Activated T-cell treated with anti-CD3 and anti-CD28 coated beads, Interleukin-2, amount 50 U/mL, for 48 hours (primary cell): ENCODE data around the gene HSD11B1L.
A peak's percentile ranks its signal among the peaks of the same experiment; 100 is the strongest.

Experiments
- DNase-seq, 2 experiments: peaks; one replicate each; pipeline ENCODE4 v3.0.0-alpha.2; 2020

The HSD11B1L gene

GRCh38 chr19:5667751-5668271 is 13.0 kb upstream of the HSD11B1L start:
- DNase-seq, result no peak

- DNase-seq, result no peak
Observed at GRCh38 chr19:5669212-5669611, 11.6 kb upstream of the HSD11B1L start.

- no peak for DNase-seq
Observed at GRCh38 chr19:5671600-5671999, 9.2 kb upstream of the HSD11B1L start.

GRCh38 chr19:5672708-5673459 is 7.9 kb upstream of the HSD11B1L start:
- DNase-seq, result no peak

- no peak for DNase-seq
Observed at GRCh38 chr19:5673752-5674151, 7.1 kb upstream of the HSD11B1L start.

GRCh38 chr19:5674714-5675113 is 6.1 kb upstream of the HSD11B1L start:
- DNase-seq, result no peak

GRCh38 chr19:5676105-5676771 is 4.6 kb upstream of the HSD11B1L start:
- no peak for DNase-seq

GRCh38 chr19:5676772-5677105 is 4.1 kb upstream of the HSD11B1L start:
- DNase-seq, result no peak

GRCh38 chr19:5677136-5677535 is 3.7 kb upstream of the HSD11B1L start:
- DNase-seq, result no peak

GRCh38 chr19:5677580-5677979 is 3.2 kb upstream of the HSD11B1L start:
- no peak for DNase-seq

- DNase-seq, result no peak
Observed at GRCh38 chr19:5678071-5678718, 2.6 kb upstream of the HSD11B1L start.

- peak in 1 of 2 experiments; percentile 45 for DNase-seq
Observed at GRCh38 chr19:5679289-5680083, 1.3 kb upstream of the HSD11B1L start.

- no peak for DNase-seq
Observed at GRCh38 chr19:5680084-5680436, 767 bp upstream of the HSD11B1L start.

- DNase-seq, result no peak
Observed at GRCh38 chr19:5681391-5682106, 722 bp downstream of the HSD11B1L start.

GRCh38 chr19:5682107-5682482 is 1.3 kb downstream of the HSD11B1L start:
- no peak for DNase-seq

- DNase-seq, result no peak
Observed at GRCh38 chr19:5683177-5683886, 2.5 kb downstream of the HSD11B1L start.

- no peak for DNase-seq
Observed at GRCh38 chr19:5684694-5685430, 4.0 kb downstream of the HSD11B1L start.

- no peak for DNase-seq
Observed at GRCh38 chr19:5686326-5686646, 5.5 kb downstream of the HSD11B1L start.

GRCh38 chr19:5686647-5687359 is 6.0 kb downstream of the HSD11B1L start:
- DNase-seq, result peak; percentile 100

- DNase-seq, result no peak
Observed at GRCh38 chr19:5687360-5688198, 6.8 kb downstream of the HSD11B1L start.
